GM21737 (cell line): ENCODE measurements around the gene LMO7.

Source experiments
- ATAC-seq: cut with Tn5 transposase; IDR thresholded peaks from one replicate; pipeline ENCODE4 v1.9.1; 2021; ENCODE audit warnings: mild to moderate bottlenecking, moderate library complexity; ENCODE audit not compliant: unreplicated experiment

The LMO7 gene

GRCh38 chr13:75876142-75877050 lies 240.3 kb downstream of the LMO7 start:
- ATAC-seq: peak; percentile 92

- no peak for ATAC-seq
Observed at GRCh38 chr13:75877071-75877470, 240.9 kb downstream of the LMO7 start.

- no peak for ATAC-seq
Observed at GRCh38 chr13:75879656-75880055, 243.5 kb downstream of the LMO7 start.

- no peak for ATAC-seq
Observed at GRCh38 chr13:75881109-75881775, 245.1 kb downstream of the LMO7 start.

GRCh38 chr13:75882261-75882660 lies 246.1 kb downstream of the LMO7 start:
- no peak for ATAC-seq

- ATAC-seq: no peak
Observed at GRCh38 chr13:75889427-75889826, 253.3 kb downstream of the LMO7 start.

GRCh38 chr13:75895168-75895567 lies 259.0 kb downstream of the LMO7 start:
- no peak for ATAC-seq

- no peak for ATAC-seq
Observed at GRCh38 chr13:75896271-75896670, 260.1 kb downstream of the LMO7 start.

GRCh38 chr13:75897386-75897785 lies 261.3 kb downstream of the LMO7 start:
- no peak for ATAC-seq

- ATAC-seq: no peak
Observed at GRCh38 chr13:75901501-75901900, 265.4 kb downstream of the LMO7 start.

GRCh38 chr13:75902166-75903104 lies 266.3 kb downstream of the LMO7 start:
- no peak for ATAC-seq

GRCh38 chr13:75904012-75904411 lies 267.9 kb downstream of the LMO7 start:
- no peak for ATAC-seq

- ATAC-seq: no peak
Observed at GRCh38 chr13:75906315-75906714, 270.2 kb downstream of the LMO7 start.

GRCh38 chr13:75907044-75907443 lies 270.9 kb downstream of the LMO7 start:
- no peak for ATAC-seq

GRCh38 chr13:75908141-75908540 lies 272.0 kb downstream of the LMO7 start:
- ATAC-seq: no peak
